GM12891 (cell line): Measurements from ENCODE around the gene CFAP20.

Experiments
- DNase-seq: peaks from one replicate; pipeline ENCODE4 v3.0.0; 2011; ENCODE audit warnings: low spot score; ENCODE audit not compliant: insufficient read length
- FAIRE-seq: peaks from 2 replicates; lab custom pipeline; 2011; peaks lifted over from hg19 to GRCh38; lab: Jason Lieb, UNC
- PAX5 ChIP-seq: IDR thresholded peaks from 2 replicates; pipeline ENCODE4 v1.6.1; 2011; ENCODE audit warnings: low read length, moderate library complexity, mild to moderate bottlenecking; ENCODE audit not compliant: insufficient read depth, severe bottlenecking
- POLR2A ChIP-seq: IDR thresholded peaks from 2 replicates; pipeline ENCODE4 v1.6.1; 2011; ENCODE audit warnings: low read depth, low read length, control low read depth
- POLR2AphosphoS5 ChIP-seq: IDR thresholded peaks from 2 replicates; pipeline ENCODE4 v1.6.1; 2011; ENCODE audit warnings: low read depth, low read length, control low read depth
- POU2F2 ChIP-seq: IDR thresholded peaks from 2 replicates; pipeline ENCODE4 v1.6.1; 2011; ENCODE audit warnings: low read depth, mild to moderate bottlenecking, control low read depth, low read length, moderate library complexity
- SPI1 ChIP-seq: IDR thresholded peaks from 2 replicates; pipeline ENCODE4 v1.6.1; 2011; ENCODE audit warnings: low read depth, low read length, control low read depth
- TAF1 ChIP-seq: IDR thresholded peaks from 2 replicates; pipeline ENCODE4 v1.6.1; 2011; ENCODE audit warnings: low read depth, low read length, control low read depth

The CFAP20 gene

DNA sequence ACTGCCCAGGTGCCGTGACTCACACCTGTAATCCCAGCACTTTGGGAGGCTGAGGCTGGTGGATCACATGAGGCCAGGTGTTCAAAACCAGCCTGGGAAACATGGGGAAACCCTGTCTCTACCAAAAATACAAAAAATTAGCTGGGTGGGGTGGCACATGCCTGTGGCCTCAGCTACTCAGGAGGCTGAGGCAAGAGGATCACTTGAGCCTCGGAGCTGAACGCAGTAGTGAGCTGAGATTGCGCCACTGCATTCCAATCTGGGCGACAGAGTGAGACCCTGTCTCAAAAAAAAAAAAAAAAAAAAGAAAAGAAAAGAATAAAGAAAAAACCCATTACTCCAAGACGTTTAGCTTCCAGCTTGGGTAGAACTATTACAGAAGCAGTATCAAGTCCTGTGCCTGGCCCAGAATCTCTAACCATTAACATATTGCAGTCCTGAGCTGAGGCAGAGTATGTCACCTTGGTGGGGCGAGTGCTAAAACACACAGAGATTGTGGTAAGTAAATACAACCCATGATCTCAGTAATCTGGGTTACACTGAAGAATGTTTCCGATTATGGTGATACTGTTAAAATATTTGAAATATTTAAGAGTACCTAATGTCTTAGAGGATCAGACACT lies 23.2 kb upstream of the CFAP20 start:
- DNase-seq (no peak), FAIRE-seq (no peak)
- no peak for TF ChIP-seq TAF1
- no peak for TF ChIP-seq POLR2A

DNA sequence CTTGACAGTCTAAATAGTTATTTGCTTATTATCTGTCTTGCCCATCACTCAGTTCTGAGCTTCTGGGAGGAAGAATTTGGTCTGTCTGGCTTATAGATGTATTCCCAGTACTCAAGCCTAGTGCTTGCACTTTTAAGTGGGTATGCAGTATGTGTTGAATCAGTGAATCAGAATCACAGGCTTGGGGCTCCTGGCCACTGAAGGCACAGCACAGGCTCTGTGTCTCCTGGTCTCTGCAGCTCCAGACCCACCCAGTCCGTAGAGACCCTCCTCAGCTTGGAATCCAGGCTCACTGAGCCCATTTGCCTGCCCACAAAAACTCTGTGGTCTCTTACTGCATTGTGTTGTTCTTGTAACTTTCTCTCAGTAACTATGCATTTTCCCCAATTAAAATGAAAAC lies 19.3 kb upstream of the CFAP20 start:
- no peak for DNase-seq
- no peak for FAIRE-seq
- TF ChIP-seq POLR2AphosphoS5: no peak
- TF ChIP-seq POLR2A: no peak
- TF ChIP-seq SPI1: no peak
- TF ChIP-seq PAX5: no peak
- TF ChIP-seq TAF1: no peak
- no peak for TF ChIP-seq POU2F2

DNA sequence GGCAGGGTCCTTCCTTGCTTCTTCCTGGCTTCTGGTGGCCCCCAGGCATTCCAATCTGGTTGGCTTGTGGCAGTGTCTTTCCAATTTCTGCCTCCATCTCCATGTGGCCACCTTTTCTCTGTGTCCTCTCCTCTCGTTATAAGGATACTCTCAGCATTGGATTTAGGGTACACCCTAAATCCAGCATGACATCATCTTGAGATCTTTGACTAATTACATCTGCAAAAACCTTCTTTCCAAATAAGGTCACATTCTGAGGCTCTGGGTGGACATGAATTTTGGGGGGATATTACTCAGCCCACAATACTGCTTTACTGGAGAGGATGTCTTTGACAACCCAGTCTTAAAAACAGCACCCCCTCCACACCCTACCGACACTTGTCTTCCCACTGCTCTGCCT lies 18.9 kb upstream of the CFAP20 start:
- no peak for DNase-seq
- TF ChIP-seq POLR2AphosphoS5: no peak
- FAIRE-seq: no peak

DNA sequence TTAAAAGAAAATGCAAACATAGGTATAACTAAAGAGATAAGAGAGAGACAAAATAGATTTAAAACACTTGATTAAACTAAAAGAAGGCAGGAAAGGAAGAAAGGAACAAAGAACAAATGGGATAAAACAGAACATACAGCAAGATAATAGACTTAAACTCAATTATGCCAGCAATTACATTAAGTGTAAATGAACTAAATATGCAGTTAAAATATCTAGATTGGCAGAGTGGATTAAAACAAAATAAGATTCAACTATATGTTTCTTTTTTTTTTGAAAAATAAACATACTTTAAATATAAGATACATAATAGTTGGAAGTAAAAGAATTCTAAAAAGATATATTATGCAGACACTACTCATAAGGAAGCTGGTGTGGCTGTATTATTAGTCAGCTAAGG lies 9.7 kb upstream of the CFAP20 start:
- DNase-seq (no peak), FAIRE-seq (no peak)
- TF ChIP-seq POLR2AphosphoS5 (no peak), POU2F2 (no peak), POLR2A (no peak), TAF1 (no peak), PAX5 (no peak), SPI1 (no peak)

DNA sequence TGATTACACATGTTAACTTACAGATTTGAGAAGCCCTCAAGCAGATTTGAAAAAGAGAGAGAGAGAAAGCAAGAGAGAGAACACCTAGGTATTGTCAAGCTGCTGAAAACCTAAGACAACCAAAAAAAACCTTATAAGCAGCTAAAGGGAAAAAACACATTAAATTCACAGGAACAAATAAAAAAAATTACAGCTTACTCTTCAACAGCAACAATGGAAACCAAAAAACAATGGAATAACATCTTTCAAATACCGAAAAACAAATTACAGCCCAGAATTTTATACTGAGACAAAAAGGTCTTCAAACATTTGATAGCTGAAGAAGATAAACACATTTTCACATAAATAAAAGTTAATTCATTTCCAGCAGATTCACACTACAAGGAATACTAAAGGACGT lies 8.4 kb upstream of the CFAP20 start:
- no peak for TF ChIP-seq TAF1
- FAIRE-seq (no peak), DNase-seq (no peak)

DNA sequence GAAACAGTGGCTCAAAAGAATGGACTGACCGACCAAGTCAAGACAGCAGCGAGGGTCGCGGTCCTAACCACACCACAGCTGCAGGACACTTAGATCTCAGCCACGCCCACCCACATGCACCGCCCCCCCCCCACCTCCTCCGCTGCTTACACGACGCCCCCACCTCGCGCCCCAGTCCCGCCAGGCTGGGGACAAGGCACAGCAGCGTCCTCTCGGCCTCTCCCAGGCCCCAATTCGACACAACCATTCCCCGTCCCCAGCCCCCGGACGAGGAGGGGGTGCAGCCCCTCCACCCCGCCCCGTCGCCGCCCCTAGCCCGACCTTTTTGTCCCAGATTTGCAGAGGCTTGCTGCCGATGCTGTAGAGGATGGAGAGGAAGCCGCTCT lies 477 bp downstream of the CFAP20 start:
- no peak for DNase-seq
- TF ChIP-seq TAF1 (no peak), POLR2A (no peak)
- no peak for FAIRE-seq

DNA sequence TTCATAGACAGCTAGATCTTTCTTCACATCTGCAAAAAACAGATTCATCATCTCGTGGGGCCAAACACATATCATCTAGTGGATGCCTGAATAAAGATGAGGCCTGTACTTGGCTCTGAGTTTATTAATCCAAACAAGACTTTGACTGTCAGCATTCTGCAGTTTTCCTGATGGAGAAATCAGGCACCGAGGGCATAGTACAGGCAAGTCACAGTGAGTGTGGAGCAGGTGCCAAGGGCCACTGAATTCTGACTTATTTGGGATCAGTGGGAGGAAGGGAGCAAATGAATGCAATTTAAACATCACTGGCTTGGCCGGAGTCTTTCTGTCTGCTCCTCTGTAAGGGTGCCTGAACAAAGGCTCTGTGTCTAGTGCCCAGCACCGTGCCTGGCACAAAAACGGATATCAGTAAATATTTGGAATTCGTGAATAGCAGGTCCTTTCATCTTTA lies 975 bp downstream of the CFAP20 start:
- DNase-seq (no peak), FAIRE-seq (no peak)
- TF ChIP-seq TAF1: no peak
- TF ChIP-seq PAX5: no peak
- no peak for TF ChIP-seq SPI1
- TF ChIP-seq POLR2AphosphoS5: no peak
- TF ChIP-seq POU2F2: no peak
- TF ChIP-seq POLR2A: no peak

DNA sequence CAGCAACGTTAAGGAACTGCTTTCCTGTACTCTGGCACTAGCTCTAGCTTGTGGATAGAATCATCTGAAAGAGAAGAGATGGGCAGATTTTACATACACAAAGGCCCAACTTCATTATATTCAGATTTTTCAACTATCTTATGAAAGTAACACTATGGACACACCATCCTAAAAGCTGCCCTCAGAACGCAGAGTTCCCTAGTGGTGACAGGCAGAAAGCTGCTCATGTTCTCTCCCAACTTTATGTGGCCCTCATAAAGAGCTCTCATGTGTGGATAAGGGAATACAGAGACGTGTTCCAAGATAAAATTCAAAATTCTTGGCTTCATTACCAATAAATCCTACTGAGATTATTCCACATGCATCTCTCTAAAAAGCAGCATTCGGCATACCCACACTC lies 1.5 kb downstream of the CFAP20 start:
- FAIRE-seq: no peak
- no peak for TF ChIP-seq POLR2AphosphoS5
- TF ChIP-seq PAX5: no peak
- no peak for TF ChIP-seq POU2F2
- DNase-seq: no peak

DNA sequence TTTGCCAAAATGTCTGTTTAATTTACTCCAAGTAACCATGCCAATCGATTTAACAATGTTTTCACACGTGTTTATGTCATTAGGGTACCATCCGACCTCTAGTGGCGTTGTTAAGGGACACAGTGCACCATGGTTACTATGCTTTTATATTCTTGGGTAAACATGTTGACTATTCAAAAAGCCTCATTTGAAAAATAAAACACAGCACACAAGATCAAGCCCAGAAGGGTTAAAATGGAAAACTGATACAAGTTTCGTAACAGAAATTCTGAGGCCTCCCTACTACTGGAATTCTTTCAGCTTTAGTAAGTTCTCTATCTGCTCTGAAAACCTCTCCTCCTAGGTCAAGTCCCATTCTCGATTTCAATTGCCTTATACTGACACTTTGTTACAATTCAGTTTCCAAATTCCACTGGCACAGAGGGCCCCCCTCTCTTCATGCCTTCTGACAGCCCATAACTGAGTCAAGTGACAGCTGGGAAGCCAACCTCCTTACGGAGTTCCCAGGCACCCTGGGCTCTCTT lies 2.1 kb downstream of the CFAP20 start:
- TF ChIP-seq TAF1 (no peak), SPI1 (no peak), POLR2AphosphoS5 (no peak)
- DNase-seq (no peak), FAIRE-seq (peak; percentile 26)

DNA sequence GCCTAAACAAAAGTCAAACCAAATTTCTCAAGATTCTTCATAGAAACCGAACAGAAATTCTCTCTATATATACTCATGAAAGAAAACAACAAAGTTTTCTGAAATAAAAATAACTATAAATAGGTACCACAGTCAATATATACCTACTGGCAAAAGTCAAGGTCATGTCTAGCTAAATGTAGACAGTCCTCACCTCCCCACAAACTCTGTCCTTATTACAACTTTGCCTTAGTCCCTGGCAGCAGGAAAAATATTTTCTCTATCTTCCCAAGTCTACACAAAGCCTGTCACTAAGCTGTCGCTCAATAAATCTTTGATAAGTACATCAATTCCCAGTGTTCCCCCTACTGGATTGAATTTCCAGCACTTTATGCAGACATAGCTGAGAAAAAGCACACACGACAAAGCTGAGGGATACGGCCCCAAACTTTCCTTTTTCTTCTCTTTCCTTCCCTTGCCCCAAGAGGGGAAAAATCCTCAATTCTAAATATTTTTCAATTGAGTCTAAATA lies 2.7 kb downstream of the CFAP20 start:
- TF ChIP-seq POU2F2 (no peak), SPI1 (no peak), POLR2AphosphoS5 (no peak), TAF1 (no peak), POLR2A (no peak), PAX5 (no peak)
- no peak for DNase-seq
- no peak for FAIRE-seq

DNA sequence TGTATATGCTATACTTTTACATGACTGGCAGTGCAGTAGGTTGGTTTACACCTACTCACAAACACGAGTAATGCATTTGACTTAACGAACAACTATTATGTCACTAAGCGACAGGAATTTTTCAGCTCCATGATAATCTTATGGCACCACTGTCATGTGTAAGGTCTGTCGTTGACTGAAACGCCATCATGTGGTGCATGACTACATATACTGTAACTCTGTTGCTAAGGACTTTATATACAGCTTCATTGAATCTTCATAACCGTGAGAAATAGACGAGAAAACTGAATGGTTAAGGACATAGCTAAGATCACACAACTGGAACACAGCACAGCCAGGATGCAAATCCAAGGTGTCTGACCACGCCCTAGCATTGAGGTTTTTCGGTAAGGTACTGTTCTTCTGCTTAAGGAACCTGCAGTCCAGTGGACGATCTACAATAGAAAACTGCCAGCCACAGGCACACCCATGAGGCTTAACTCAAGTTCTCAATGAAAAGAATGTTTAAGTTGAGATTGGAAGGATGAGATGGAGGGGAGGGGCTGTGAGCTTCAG lies 3.3 kb downstream of the CFAP20 start:
- DNase-seq (no peak), FAIRE-seq (peak; percentile 84)

More for the DNA sequence above, 3.3 kb downstream of the CFAP20 start:
- no peak for TF ChIP-seq SPI1
- no peak for TF ChIP-seq PAX5
- TF ChIP-seq TAF1: no peak
- TF ChIP-seq POLR2AphosphoS5: no peak
- no peak for TF ChIP-seq POU2F2
- TF ChIP-seq POLR2A: no peak
